ENCODE results near the gene ERG.

ERG gene

DNA sequence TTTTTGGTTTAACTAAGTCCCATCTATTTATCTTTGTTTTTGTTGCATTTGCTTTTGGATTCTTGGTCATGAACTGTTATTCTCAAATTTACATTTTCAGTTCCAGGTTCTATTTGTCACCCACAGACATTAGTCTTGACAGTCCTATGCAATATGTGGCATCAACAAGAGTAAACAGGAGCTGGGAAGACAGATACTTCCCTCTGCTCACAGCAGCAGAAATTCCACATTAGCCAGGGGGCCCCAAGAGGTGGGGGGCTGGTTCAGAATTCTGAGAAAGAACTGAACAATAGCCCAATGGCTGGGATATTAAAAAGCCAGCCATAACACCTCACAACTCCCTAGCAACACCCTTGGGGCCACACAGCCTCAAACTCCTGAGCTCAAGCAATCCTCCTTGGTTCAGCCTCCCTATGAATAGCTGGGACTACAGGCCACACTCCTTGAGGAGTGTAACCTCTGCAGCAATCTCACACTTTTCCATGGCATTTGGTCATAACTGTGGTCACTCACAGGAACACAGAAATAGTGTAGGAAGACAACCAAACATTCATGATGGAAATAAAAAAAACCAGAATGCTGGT lies 67.8 kb downstream of the ERG start:
- DNase-seq = no peak

DNA sequence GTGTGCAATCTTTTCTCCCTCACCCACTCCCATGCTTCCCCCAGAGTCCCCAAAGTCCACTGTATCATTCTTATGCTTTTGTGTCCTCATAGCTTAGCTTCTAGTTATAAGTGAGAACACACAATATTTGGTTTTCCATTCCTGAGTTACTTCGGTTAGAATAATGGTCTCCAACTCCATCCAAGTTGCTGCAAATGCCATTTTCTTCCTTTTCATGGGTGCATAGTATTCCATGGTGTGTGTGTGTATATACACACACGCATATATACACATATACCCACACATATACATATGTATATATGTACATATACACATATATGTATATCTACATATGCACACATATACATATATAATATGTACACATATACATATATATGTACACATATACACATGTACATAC lies 69.3 kb downstream of the ERG start:
- no peak for DNase-seq

- DNase-seq = no peak
These were observed 70.1 kb downstream of the ERG start for GRCh38 chr21:38428211-38428610.

GRCh38 chr21:38424305-38425019 lies 73.8 kb downstream of the ERG start:
- no peak for DNase-seq

DNA sequence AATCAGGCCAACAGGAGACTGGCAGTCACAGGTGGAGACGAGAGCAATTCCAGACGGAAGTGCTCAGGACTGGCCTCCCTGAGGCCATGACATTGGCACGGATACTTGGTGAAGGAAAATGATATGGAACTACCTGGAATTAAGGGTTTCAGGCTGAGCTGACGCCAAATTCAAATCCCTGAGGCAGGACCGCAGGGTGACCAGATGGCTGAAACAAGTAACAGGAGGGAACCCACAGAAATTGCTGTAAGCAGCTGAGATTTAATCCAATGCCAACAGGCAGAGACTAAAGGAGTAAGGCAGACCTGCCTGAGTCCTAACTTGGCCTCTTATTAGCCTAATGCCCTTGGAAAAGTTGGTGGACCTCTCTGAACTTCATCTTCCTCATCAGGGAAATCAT lies 76.2 kb downstream of the ERG start:
- DNase-seq = no peak

- DNase-seq = no peak
These were observed 78.1 kb downstream of the ERG start for GRCh38 chr21:38420140-38420539.

GRCh38 chr21:38417726-38418125 lies 80.6 kb downstream of the ERG start:
- no peak for DNase-seq

- no peak for DNase-seq
These were observed 81.5 kb downstream of the ERG start for GRCh38 chr21:38416791-38417190.

GRCh38 chr21:38413958-38414548 lies 84.2 kb downstream of the ERG start:
- no peak for DNase-seq

DNA sequence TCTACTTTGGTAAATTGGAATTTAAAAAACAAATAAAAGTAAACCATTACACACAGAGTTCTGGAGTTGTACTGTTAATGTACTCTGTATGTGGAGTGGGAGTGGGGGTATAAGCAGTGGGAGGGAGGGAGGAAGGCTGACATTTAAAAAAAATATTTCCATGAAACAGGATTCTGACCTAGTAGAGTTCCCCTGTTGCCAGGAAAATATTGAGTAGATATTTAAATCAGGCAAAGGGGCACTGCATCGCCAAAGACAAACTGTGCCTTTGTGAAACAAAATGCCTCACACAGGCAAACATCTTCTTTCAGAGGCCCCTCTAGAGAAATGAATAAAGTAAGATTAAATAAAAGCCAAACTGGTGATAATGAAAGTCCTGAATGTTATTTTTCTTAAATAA lies 87.8 kb downstream of the ERG start:
- no peak for DNase-seq

DNA sequence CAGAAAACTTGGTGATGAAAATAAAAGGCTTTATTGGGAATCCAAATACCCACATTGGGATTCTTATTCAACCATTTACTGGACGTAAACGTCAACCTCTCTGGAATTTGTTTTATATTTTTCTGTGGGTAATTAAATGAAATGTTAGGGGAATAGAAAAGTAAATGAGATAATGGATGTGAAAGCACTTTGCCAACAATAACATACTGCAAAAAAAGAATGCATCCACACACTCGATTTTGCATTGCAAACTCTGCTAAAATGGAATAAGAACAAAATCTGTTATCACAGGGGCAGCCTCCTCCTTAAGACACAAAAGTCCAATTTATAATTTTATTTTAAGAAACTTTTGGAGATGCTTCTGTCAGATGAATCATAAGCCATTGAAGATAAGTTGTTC lies 88.4 kb downstream of the ERG start:
- no peak for DNase-seq

- no peak for DNase-seq
These were observed 94.1 kb downstream of the ERG start for GRCh38 chr21:38404177-38404576.

DNA sequence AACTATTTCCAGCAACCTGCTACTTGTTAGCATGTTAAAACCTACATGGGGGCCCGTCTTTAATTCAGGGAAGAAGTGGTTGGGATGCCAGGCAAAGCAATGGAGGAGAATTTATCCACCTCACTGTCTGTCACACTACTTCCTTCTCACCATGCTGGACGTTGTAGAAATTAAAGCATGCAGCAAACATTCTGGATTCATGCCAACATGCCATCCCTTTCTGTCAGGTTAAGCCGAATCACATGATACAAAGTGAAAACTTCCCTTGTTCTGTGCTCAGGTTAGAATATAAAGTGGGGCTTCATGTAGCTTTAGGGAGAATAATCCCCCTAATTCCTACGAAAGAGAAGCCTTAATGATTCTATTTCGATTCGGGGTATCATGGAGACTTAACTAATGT lies 95.5 kb downstream of the ERG start:
- DNase-seq = no peak

GRCh38 chr21:38402291-38402690 lies 96.0 kb downstream of the ERG start:
- DNase-seq = no peak

- no peak for DNase-seq
These were observed 96.9 kb downstream of the ERG start for GRCh38 chr21:38401191-38401926.

GRCh38 chr21:38400195-38400919 lies 97.9 kb downstream of the ERG start:
- no peak for DNase-seq

GRCh38 chr21:38399103-38399502 lies 99.2 kb downstream of the ERG start:
- no peak for DNase-seq

- no peak for DNase-seq
These were observed 102.0 kb downstream of the ERG start for GRCh38 chr21:38396325-38396724.

- no peak for DNase-seq
These were observed 102.7 kb downstream of the ERG start for GRCh38 chr21:38395581-38395980.

DNA sequence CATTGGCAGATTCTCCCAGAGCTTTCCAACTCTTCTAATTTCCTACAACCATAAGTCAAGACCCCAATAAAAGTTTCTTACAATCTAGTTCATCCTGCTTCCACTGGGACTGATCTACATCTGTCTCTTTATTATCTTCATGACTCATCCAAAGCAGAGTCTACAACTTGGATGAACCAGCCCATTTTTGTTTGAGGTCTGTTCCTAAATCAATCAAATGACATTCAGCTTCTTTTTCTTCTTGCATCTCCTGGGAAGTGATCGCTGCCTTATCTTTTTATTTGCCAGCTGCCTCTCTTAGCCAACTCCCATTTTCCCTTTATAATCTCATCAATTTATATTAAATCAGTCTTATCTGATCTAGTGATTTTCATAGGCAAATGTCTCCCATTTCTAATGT lies 105.6 kb downstream of the ERG start:
- no peak for DNase-seq

DNA sequence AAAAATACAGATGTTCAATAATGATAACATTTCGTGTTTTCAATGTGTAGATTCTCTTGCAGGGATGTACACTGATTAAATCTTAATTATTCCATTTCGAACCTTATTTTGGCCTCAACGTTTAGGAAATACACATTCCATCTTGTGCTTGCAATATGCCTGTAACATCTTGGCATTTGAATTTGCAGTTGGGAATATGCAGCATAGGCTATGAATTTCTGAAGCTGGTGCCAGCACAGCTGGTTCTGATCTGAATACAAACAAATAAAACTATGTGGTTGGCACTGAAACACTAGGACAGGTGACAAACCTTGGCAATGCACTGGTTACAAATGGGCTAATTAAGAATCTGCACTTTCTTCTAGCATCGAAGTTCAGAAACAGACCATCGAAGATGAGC lies 108.4 kb downstream of the ERG start:
- DNase-seq = no peak

- DNase-seq = no peak
These were observed 109.0 kb downstream of the ERG start for GRCh38 chr21:38389354-38389676.

DNA sequence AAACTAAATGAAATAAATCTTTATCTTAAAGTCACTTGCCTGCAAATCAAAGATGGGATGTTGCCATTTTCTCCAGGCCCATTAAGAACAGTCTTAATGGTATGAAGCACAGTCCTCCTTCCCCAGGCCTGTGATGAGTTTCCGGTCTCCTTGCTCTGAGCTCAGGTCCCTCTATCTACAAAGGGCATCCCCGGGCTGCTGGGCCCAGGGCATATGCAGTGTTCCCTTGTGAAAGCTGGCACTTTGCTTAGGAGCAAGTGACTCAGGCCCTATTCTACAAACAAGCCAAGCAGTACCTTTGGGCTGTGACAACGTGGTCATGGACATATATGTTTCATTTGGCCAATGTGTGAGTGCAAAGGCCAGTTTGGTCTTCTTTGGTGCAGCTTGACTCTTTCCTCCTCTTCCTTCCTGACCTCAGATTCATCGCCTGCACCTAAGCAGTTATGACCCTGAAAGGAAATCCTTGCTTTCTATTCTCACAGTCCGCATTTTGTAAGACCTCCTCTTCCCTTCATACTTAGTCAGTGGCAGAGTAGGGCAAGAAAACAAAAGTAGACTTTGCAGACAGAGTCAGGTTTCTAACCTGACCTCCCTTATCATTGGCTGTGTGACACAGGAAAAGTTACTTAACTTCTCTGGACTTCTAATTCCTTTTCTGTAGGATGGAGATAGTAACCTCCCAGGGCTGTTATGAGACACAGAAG lies 109.5 kb downstream of the ERG start:
- no peak for DNase-seq
